GM12874 (cell line): ENCODE data around the gene MRPS12.

Experiments
- TF ChIP-seq, protein P1 (sequence below): IDR thresholded peaks from 2 replicates; pipeline ENCODE4 v1.5.1; 2011; ENCODE audit warnings: low read depth, mild to moderate bottlenecking, control low read depth, low read length, moderate library complexity; ENCODE audit not compliant: insufficient read depth

The MRPS12 gene

DNA sequence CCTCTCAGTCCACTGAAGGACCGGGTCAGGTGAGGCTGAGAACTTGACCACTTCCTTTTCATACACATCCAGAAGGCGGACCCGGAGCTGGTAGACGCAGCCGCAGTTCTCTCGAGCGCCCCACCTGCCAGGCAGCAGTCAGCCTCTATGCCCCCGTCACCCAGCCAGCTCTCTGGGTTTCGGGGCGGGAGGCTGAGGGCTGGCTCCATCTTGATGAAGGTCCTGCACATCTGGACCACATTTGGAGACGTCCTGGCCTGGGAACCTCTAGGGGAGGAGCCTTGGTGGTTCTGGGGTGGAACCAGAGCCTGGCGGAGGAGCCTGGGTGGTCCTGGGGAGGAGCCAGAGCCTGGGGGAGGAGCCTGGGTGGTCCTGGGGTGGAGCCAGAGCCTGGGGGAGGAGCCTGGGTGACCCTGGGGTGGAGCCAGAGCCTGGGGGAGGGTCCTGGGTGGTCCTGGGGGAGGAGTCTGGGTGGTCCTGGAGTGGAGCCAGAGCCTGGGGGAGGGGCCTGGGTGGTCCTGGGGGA is 14.3 kb downstream of the MRPS12 start:
- TF ChIP-seq, protein P1, sequence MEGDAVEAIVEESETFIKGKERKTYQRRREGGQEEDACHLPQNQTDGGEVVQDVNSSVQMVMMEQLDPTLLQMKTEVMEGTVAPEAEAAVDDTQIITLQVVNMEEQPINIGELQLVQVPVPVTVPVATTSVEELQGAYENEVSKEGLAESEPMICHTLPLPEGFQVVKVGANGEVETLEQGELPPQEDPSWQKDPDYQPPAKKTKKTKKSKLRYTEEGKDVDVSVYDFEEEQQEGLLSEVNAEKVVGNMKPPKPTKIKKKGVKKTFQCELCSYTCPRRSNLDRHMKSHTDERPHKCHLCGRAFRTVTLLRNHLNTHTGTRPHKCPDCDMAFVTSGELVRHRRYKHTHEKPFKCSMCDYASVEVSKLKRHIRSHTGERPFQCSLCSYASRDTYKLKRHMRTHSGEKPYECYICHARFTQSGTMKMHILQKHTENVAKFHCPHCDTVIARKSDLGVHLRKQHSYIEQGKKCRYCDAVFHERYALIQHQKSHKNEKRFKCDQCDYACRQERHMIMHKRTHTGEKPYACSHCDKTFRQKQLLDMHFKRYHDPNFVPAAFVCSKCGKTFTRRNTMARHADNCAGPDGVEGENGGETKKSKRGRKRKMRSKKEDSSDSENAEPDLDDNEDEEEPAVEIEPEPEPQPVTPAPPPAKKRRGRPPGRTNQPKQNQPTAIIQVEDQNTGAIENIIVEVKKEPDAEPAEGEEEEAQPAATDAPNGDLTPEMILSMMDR, result no peak

DNA sequence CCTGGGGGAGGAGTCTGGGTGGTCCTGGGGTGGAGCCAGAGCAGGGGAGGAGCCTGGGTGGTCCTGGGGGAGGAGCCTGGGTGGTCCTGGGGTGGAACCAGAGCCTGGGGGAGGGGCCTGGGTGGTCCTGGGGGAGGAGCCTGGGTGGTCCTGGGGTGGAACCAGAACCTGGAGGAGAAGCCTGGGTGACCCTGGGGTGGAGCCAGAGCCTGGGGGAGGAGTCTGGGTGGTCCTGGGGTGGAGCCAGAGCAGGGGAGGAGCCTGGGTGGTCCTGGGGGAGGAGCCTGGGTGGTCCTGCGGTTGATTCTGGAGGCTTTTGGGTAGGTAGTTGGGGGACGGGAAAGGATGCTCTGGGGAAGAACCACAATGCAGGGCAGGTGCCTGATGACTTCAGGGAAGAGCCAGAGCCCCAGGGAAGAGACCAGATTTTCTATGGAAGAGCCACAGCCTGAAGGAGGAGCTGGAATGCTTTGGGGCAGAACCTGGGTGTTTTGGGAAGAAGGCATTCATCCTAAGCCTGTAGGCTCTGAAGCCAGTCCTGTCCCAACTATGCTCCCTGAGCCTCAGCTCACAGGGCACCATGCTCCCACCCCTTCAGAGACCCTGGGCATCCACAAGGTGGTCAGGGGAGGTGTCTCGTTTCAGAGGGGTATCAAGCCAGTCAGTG is 15.0 kb downstream of the MRPS12 start:
- TF ChIP-seq, protein P1, result no peak

DNA sequence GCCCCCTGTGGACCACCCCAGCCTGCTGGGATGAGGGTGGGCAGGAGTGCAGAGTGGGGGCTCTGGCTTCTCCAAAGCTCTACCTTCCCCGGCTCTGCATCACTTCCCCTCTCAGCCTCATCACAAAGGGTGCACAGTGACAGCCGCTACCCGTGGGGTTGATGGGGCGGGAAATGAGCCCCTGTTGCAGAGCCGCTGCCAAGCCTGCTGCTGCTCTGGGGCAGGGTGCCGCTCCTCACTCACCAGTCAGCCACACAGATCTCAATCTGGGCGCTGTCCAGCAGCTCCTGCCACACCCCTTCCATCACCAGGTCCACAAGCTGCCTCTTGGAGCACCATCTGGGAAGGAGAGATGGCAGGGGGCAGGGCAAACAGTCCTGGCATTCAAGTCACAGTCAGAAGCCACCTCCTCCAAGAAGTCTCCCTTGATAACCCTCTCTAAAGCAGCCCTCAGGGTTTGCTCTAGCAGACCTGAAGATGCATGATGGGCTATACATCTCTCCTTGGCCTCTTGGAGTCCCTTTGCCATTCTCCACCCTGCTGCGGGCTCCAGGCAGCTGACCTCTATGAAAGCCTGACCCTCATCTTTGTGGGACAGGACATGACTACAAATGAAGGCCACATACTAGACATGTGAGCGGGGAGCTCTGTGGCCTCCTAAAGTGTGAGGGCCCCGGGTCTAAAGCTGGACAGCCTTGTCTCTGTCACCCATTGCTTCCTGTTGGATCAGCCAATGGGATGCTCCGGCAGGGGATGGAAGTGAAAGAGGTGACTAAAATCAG is 15.7 kb downstream of the MRPS12 start:
- TF ChIP-seq, protein P1, result no peak

DNA sequence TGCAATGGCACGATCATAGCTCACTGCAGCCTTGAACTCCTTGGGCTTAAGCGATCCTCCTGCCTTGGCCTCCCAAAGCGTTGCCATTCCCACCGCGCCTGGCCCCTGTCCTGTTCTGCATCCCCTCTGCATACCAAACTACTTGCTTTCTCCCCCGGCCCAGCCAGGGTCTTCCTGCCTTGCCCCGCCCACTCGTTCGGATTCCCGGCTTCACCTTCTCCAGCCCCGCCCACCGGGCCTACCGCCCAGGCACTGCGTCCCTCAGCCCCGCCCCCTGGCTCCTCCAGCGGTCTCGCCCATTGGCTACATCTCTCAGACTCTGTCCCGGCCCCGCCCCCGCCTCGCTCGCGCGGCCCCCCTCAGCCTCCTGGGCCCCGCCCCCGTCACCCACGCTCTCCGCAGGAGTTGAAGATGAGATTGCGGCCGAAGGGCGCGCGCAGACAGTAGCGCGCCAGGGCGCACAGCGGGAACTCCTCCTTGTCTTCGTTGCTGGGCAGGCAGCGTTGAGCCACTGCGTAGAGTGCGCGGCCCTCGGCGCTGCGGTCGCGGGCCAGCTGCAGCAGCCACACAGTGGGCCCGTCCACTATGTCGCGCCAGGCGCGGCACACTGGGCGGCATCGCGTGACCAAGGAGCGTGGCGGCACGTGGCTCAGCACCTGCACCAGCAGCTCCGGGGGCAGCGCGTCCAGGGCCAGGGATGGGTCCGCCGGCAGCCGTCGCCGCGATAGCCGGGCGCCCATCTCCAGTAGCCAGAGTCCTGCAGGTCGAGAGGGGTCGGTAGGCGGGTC is 19.0 kb downstream of the MRPS12 start:
- TF ChIP-seq, protein P1, result no peak

DNA sequence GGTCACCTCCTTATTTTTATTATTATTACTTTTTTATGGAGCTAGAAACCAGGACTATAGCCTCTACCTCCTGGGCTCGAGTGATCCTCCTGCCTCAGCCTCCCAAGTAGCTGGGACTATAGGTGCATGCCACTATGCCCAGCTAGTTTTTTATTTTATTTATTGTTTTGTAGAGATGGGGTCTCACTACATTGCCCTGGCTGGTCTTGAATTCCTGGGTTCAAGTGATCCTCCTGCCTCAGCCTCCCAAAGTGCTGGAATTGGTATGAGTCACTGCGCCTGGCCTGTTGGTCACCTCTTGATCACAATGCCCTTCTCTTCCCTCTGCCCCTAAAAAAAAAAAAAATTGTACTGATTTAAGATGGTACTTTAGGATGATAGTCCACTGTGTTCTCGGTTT is 20.4 kb downstream of the MRPS12 start:
- TF ChIP-seq, protein P1, result no peak

DNA sequence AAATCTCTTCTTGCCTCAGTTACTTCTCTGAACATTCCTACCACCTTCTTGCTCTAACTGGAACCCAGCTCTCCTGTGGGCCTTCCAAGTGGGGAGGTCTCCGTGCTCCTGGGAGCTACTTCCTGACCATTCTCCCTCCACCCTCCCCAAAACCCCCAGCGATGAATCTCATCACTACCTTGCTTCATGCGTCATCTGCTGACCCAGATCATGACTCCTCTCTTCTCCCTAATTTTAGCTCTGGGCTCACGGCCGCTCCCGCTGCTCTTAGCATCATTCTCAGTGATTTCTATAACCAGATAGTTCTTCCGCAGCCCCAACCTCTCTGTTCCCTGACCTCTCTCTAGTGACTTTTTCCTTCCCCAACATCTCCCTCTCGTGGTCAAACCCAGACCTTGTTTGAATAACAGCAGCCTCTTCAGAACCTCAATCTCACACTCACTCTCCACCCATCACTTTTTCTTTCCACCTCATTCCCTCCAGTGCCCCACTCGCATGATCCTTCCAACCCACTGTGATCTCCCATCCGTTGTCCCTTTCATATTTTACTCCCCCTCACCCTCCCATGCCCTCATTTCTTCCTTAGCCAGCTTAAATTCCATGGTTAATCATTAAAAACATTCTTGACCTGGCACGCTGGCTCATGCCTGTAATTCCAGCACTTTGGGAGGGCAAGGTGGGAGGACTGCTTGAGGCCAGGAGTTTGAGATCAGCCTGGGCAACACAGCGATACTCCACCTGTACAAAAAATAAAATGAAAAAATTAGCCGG is 21.8 kb downstream of the MRPS12 start:
- TF ChIP-seq, protein P1, result peak; percentile 55
